Upper lobe of left lung (tissue), 4 donors: ENCODE measurements around the gene MYH9.

Experiments
- POLR2AphosphoS5 ChIP-seq, 2 donors: sonication (generic); formaldehyde crosslinking; IDR thresholded peaks; one replicate each; pipeline ENCODE4 v1.5.1; 2017; ENCODE audit warnings: antibody characterized with exemption in 2 of 2
- TF ChIP-seq, protein P1 (sequence below), 6 experiments: fragments of 450-650 bp in 4 of 6; fragments of 200-600 bp in 2 of 6; sonication (generic) in 2 of 6; IDR thresholded peaks; one replicate each; pipeline ENCODE4 v1.5.1; 2016 to 2019; ENCODE audit warnings: antibody characterized with exemption in 6 of 6

DNA sequence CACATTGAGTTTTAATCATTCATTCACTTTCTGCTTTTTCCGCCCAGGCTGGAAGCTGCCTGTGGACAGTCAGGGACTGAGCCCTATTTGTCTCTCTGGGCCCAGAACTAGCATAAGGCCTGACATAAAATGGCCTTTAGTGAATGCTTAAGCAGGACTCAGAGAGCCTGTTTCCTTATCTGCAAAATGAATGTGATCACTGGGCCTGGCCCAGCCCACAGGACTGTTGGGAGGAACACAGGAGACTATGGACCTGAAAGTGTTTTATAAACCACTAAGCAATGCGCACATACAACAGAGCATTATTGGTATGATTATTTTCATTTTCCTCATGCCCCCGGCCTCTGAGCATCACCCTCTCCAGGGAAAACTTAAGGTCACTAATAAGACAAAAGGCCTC, 3.9 kb upstream of the MYH9 start:
- TF ChIP-seq, protein P1, sequence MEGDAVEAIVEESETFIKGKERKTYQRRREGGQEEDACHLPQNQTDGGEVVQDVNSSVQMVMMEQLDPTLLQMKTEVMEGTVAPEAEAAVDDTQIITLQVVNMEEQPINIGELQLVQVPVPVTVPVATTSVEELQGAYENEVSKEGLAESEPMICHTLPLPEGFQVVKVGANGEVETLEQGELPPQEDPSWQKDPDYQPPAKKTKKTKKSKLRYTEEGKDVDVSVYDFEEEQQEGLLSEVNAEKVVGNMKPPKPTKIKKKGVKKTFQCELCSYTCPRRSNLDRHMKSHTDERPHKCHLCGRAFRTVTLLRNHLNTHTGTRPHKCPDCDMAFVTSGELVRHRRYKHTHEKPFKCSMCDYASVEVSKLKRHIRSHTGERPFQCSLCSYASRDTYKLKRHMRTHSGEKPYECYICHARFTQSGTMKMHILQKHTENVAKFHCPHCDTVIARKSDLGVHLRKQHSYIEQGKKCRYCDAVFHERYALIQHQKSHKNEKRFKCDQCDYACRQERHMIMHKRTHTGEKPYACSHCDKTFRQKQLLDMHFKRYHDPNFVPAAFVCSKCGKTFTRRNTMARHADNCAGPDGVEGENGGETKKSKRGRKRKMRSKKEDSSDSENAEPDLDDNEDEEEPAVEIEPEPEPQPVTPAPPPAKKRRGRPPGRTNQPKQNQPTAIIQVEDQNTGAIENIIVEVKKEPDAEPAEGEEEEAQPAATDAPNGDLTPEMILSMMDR (IDR thresholded peaks at IDR 0.05): no peak
- TF ChIP-seq POLR2AphosphoS5 (IDR thresholded peaks at IDR 0.05): no peak
